Measurements from ENCODE around the gene BRD3OS.
A peak's percentile ranks its signal among the peaks of the same experiment; 100 is the strongest.

Gene BRD3OS

GRCh38 chr9:134062461-134063087 lies 37.3 kb downstream of the BRD3OS start:
- H3K9ac ChIP-seq (ENCODE audit: low read length): no peak overlapping the region
- H3K4me3 ChIP-seq (ENCODE audit: low read depth, low read length): no peak overlapping the region
- H3K4me1 ChIP-seq (ENCODE audit: control insufficient read depth, insufficient read depth, low read length): peaks cover 26% of the 10 kb centered on the region
- no peaks in the 10 kb centered on the region for H3K27me3 ChIP-seq (ENCODE audit: control insufficient read depth, insufficient read depth, low read length)
- peaks cover 4% of the 10 kb centered on the region; the same call in 1 of the 2 replicates for H3K36me3 ChIP-seq (ENCODE audit: control insufficient read depth, insufficient read depth, low read length)
- H3K27ac ChIP-seq (ENCODE audit: low read depth, low read length): no peak overlapping the region
- no peaks in the 10 kb centered on the region for H3K9me3 ChIP-seq (ENCODE audit: control insufficient read depth, insufficient read depth, low read depth, low read length)

- H3K27ac ChIP-seq (ENCODE audit: low read depth, low read length): no peak overlapping the region
- peaks cover 4% of the 10 kb centered on the region; the same call in 1 of the 2 replicates for H3K36me3 ChIP-seq (ENCODE audit: control insufficient read depth, insufficient read depth, low read length)
- H3K4me1 ChIP-seq (ENCODE audit: control insufficient read depth, insufficient read depth, low read length): peaks cover 21% of the 10 kb centered on the region
- H3K4me3 ChIP-seq (ENCODE audit: low read depth, low read length): no peak overlapping the region
- H3K27me3 ChIP-seq (ENCODE audit: control insufficient read depth, insufficient read depth, low read length): no peaks in the 10 kb centered on the region
- no peak overlapping the region for H3K9ac ChIP-seq (ENCODE audit: low read length)
- H3K9me3 ChIP-seq (ENCODE audit: control insufficient read depth, insufficient read depth, low read depth, low read length): no peaks in the 10 kb centered on the region
Observed at GRCh38 chr9:134063088-134063570, 37.8 kb downstream of the BRD3OS start.

GRCh38 chr9:134063571-134064450 lies 38.5 kb downstream of the BRD3OS start:
- H3K27me3 ChIP-seq (ENCODE audit: control insufficient read depth, insufficient read depth, low read length): peaks cover 2% of the 10 kb centered on the region; the same call in 1 of the 2 replicates
- no peaks in the 10 kb centered on the region for H3K9me3 ChIP-seq (ENCODE audit: control insufficient read depth, insufficient read depth, low read depth, low read length)
- peaks cover 18% of the 10 kb centered on the region for H3K4me1 ChIP-seq (ENCODE audit: control insufficient read depth, insufficient read depth, low read length)
- H3K9ac ChIP-seq (ENCODE audit: low read length): no peak overlapping the region
- H3K27ac ChIP-seq (ENCODE audit: low read depth, low read length): no peak overlapping the region
- H3K36me3 ChIP-seq (ENCODE audit: control insufficient read depth, insufficient read depth, low read length): peaks cover 4% of the 10 kb centered on the region; the same call in 1 of the 2 replicates
- no peak overlapping the region for H3K4me3 ChIP-seq (ENCODE audit: low read depth, low read length)

DNA sequence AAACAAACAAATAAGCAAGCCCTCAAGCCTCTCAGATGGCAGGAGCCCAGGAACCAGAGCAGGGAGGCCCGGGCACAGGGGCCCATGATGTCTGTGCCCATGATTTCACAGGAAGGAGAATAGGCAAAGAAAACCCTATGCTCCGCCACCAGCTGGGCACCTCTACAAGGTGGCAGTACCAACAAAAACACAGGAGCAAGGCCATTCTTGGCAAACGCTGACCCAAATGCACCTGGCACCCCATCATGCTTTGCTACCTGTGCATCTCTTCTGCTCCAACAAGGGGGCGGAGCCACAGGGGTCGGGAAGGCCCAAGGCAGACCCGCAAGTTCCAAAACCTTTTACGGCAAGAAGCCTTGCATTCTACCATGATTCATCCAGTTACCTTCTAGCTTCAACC lies 39.4 kb downstream of the BRD3OS start:
- Histone ChIP-seq H3K4me1 (ENCODE audit: control insufficient read depth, insufficient read depth, low read length) (peaks cover 18% of the 10 kb centered on the region), H3K9ac (ENCODE audit: low read length) (no peak overlapping the region), H3K27me3 (ENCODE audit: control insufficient read depth, insufficient read depth, low read length) (peaks cover 11% of the 10 kb centered on the region)

DNA sequence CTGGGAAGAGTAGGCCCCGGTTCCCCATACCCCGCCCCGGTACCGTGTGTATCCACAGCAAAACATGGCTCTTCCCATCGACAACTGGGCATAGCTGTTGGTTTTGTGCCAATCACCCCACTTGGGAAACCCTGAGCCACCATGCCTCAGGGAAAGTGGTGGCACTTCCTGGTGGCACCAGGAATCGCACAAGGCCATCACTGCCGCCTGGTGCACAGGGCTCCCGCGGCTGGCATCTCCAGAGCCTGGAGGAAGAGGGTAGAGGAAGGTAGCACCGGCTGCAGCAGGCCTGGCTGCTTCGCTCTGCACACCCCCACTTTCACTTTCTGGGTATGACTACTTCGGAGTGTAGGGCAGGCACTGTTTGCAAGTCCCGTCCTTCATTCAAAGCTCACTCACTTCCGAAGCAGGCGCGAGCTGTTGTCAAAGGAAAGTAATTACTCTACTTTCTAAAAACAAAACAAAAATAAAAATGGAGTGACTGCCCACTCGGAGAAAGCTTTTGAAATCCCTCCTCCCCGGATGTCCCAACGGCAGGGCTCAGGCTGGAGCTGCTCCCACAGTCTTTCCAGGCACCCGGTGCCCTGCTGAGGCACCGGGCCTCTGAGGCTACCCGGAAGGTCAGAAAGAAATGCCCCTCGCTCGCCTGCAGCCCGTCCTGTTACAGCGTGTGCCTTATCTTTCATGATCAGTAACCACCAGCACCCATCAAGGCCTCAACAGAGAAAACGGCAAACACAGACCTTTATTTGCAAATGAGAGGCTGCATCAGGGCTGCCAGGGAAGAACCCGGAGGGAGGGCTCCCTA lies 40.5 kb downstream of the BRD3OS start:
- H3K36me3 ChIP-seq (ENCODE audit: control insufficient read depth, insufficient read depth, low read length): peaks cover 4% of the 10 kb centered on the region; the same call in 1 of the 2 replicates
- peak overlapping the region; percentile 95 for H3K4me3 ChIP-seq (ENCODE audit: low read depth, low read length)
- H3K27ac ChIP-seq (ENCODE audit: low read depth, low read length): no peak overlapping the region
- peak overlapping the region; percentile 87 for H3K9ac ChIP-seq (ENCODE audit: low read length)
- peaks cover 3% of the 10 kb centered on the region for H3K9me3 ChIP-seq (ENCODE audit: control insufficient read depth, insufficient read depth, low read depth, low read length)
- peaks cover 18% of the 10 kb centered on the region for H3K4me1 ChIP-seq (ENCODE audit: control insufficient read depth, insufficient read depth, low read length)
- peaks cover 22% of the 10 kb centered on the region for H3K27me3 ChIP-seq (ENCODE audit: control insufficient read depth, insufficient read depth, low read length)

More for the DNA sequence above, 39.4 kb downstream of the BRD3OS start:
- Histone ChIP-seq H3K4me3 (ENCODE audit: low read depth, low read length) (no peak overlapping the region), H3K36me3 (ENCODE audit: control insufficient read depth, insufficient read depth, low read length) (peaks cover 4% of the 10 kb centered on the region; the same call in 1 of the 2 replicates), H3K27ac (ENCODE audit: low read depth, low read length) (no peak overlapping the region), H3K9me3 (ENCODE audit: control insufficient read depth, insufficient read depth, low read depth, low read length) (no peaks in the 10 kb centered on the region)

- Histone ChIP-seq H3K27ac (ENCODE audit: low read depth, low read length) (no peak overlapping the region), H3K9ac (ENCODE audit: low read length) (peak overlapping the region; percentile 87), H3K9me3 (ENCODE audit: control insufficient read depth, insufficient read depth, low read depth, low read length) (peaks cover 9% of the 10 kb centered on the region), H3K4me1 (ENCODE audit: control insufficient read depth, insufficient read depth, low read length) (peaks cover 18% of the 10 kb centered on the region), H3K36me3 (ENCODE audit: control insufficient read depth, insufficient read depth, low read length) (peaks cover 4% of the 10 kb centered on the region; the same call in 1 of the 2 replicates), H3K27me3 (ENCODE audit: control insufficient read depth, insufficient read depth, low read length) (peaks cover 28% of the 10 kb centered on the region), H3K4me3 (ENCODE audit: low read depth, low read length) (peak overlapping the region; percentile 95)
Observed at GRCh38 chr9:134066526-134066912, 41.2 kb downstream of the BRD3OS start.

- peaks cover 4% of the 10 kb centered on the region; the same call in 1 of the 2 replicates for H3K36me3 ChIP-seq (ENCODE audit: control insufficient read depth, insufficient read depth, low read length)
- peak overlapping the region; percentile 95 for H3K4me3 ChIP-seq (ENCODE audit: low read depth, low read length)
- peaks cover 28% of the 10 kb centered on the region for H3K27me3 ChIP-seq (ENCODE audit: control insufficient read depth, insufficient read depth, low read length)
- peaks cover 9% of the 10 kb centered on the region for H3K9me3 ChIP-seq (ENCODE audit: control insufficient read depth, insufficient read depth, low read depth, low read length)
- H3K9ac ChIP-seq (ENCODE audit: low read length): peak overlapping the region; percentile 87
- H3K4me1 ChIP-seq (ENCODE audit: control insufficient read depth, insufficient read depth, low read length): peaks cover 18% of the 10 kb centered on the region
- no peak overlapping the region for H3K27ac ChIP-seq (ENCODE audit: low read depth, low read length)
Observed at GRCh38 chr9:134066913-134067851, 41.9 kb downstream of the BRD3OS start.

GRCh38 chr9:134067904-134068743 lies 42.8 kb downstream of the BRD3OS start, which contains the start of gene BRD3:
Gene BRD3, minus strand, starts transcription at chr9:134068026. Its CDS starts 14,549 bp downstream, at chr9:134053477.
- H3K9me3 ChIP-seq (ENCODE audit: control insufficient read depth, insufficient read depth, low read depth, low read length): peaks cover 12% of the 10 kb centered on the region
- peaks cover 10% of the 10 kb centered on the region for H3K4me1 ChIP-seq (ENCODE audit: control insufficient read depth, insufficient read depth, low read length)
- H3K27me3 ChIP-seq (ENCODE audit: control insufficient read depth, insufficient read depth, low read length): peaks cover 28% of the 10 kb centered on the region
- H3K27ac ChIP-seq (ENCODE audit: low read depth, low read length): no peak within 1 kb of the TSS
- peak within 1 kb of the TSS; percentile 95 for H3K4me3 ChIP-seq (ENCODE audit: low read depth, low read length)
- H3K9ac ChIP-seq (ENCODE audit: low read length): peak within 1 kb of the TSS; percentile 87
- peaks cover 3% of the 10 kb centered on the region; the same call in 1 of the 2 replicates for H3K36me3 ChIP-seq (ENCODE audit: control insufficient read depth, insufficient read depth, low read length)

GRCh38 chr9:134068744-134069479 lies 43.6 kb downstream of the BRD3OS start:
- no peaks in the 10 kb centered on the region for H3K36me3 ChIP-seq (ENCODE audit: control insufficient read depth, insufficient read depth, low read length)
- H3K9me3 ChIP-seq (ENCODE audit: control insufficient read depth, insufficient read depth, low read depth, low read length): peaks cover 18% of the 10 kb centered on the region
- H3K27ac ChIP-seq (ENCODE audit: low read depth, low read length): no peak overlapping the region

More at GRCh38 chr9:134068744-134069479, 43.6 kb downstream of the BRD3OS start:
- H3K4me3 ChIP-seq (ENCODE audit: low read depth, low read length): peak overlapping the region; percentile 82
- H3K9ac ChIP-seq (ENCODE audit: low read length): peak overlapping the region; percentile 51
- peaks cover 28% of the 10 kb centered on the region for H3K27me3 ChIP-seq (ENCODE audit: control insufficient read depth, insufficient read depth, low read length)
- peaks cover 5% of the 10 kb centered on the region; the same call in 1 of the 2 replicates for H3K4me1 ChIP-seq (ENCODE audit: control insufficient read depth, insufficient read depth, low read length)
